ENCODE measurements around the gene C1QA. TPM values are rescaled to one million over a fixed set of nuclear protein-coding genes. Genes with fewer than 3 reads are reported as not detected.

Gene C1QA
- polyA plus RNA-seq, 1 of the 3 experiments (the other 2 are of a cell fraction), result not detected

DNA sequence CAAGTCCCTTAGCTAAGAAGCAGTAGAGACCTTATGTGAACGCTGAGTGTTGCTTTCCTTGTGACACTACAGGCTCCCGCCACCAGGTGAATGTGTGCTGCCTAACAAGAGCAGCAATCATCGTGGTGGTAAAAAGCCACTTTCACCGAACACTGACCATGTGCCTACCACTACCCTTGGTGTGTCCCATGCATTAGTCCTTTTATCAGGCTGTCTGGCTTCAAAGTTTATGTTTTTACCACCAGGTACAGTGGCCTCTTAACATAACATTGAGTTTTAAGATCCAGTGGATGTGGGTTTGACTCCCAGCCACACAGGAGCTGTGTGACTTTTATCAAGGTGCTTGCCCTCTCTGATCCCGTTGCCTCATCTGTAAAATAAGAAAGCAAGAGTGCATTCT, 18.3 kb downstream of the C1QA start:
- no peaks in the 10 kb centered on the region for H3K9me2 ChIP-seq
- no peak overlapping the region for H3K9ac ChIP-seq
- ChIA-PET POLR2A (no interaction called here), CTCF (interaction anchor here (0.7 to 4.1 kb wide), 8 partner anchors 11 to 234 kb away, joined by 3 to 19 read pairs (median 4); no protein-coding TSS in a partner anchor)
- no peaks in the 10 kb centered on the region for H3K79me2 ChIP-seq (ENCODE audit: insufficient read depth)
- H3K27me3 ChIP-seq (ENCODE audit: insufficient read depth), result peaks cover 21% of the 10 kb centered on the region
- 60% methylated on average over 5 of the region's 5 CpGs for WGBS (ENCODE audit: low lambda C conversion rate)
- H4K20me1 ChIP-seq (ENCODE audit: insufficient read depth), result no peaks in the 10 kb centered on the region
- H3K9me3 ChIP-seq, result no peaks in the 10 kb centered on the region
- peaks cover 0 to 10% of the 10 kb centered on the region in 2 experiments; a peak in 1 of 4 replicates for H3K4me1 ChIP-seq (ENCODE audit: control insufficient read depth in 1 of 2, insufficient read depth in 2 of 2, low read depth in 1 of 2, low read length in 1 of 2)
- no peak overlapping the region for H3K4me3 ChIP-seq (ENCODE audit: low read depth in 2 of 2, low read length in 1 of 2)
- no peak for TF ChIP-seq FOSL2 (IDR thresholded peaks at IDR 0.05; ENCODE audit: borderline replicate concordance, low read depth)
- TF ChIP-seq GABPA (IDR thresholded peaks at IDR 0.05; ENCODE audit: low read depth), result no peak
- TF ChIP-seq JUND (IDR thresholded peaks at IDR 0.05), result no peak
- TF ChIP-seq MAX (IDR thresholded peaks at IDR 0.05; ENCODE audit: low read depth), result no peak
- TF ChIP-seq CHD2 (IDR thresholded peaks at IDR 0.05; ENCODE audit: low read length, partially characterized antibody), result no peak
- no peak for TF ChIP-seq FOXJ3 (CRISPR knock-in tag; IDR thresholded peaks at IDR 0.05)
- no peak for TF ChIP-seq RXRA (IDR thresholded peaks at IDR 0.05; ENCODE audit: borderline replicate concordance, low read depth)
- TF ChIP-seq, protein P1, sequence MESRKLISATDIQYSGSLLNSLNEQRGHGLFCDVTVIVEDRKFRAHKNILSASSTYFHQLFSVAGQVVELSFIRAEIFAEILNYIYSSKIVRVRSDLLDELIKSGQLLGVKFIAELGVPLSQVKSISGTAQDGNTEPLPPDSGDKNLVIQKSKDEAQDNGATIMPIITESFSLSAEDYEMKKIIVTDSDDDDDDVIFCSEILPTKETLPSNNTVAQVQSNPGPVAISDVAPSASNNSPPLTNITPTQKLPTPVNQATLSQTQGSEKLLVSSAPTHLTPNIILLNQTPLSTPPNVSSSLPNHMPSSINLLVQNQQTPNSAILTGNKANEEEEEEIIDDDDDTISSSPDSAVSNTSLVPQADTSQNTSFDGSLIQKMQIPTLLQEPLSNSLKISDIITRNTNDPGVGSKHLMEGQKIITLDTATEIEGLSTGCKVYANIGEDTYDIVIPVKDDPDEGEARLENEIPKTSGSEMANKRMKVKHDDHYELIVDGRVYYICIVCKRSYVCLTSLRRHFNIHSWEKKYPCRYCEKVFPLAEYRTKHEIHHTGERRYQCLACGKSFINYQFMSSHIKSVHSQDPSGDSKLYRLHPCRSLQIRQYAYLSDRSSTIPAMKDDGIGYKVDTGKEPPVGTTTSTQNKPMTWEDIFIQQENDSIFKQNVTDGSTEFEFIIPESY (IDR thresholded peaks at IDR 0.05; ENCODE audit: borderline replicate concordance, low read depth), result no peak
- TF ChIP-seq EZH2phosphoT487 (IDR thresholded peaks at IDR 0.05; ENCODE audit: borderline replicate concordance, low read depth), result no peak
- TF ChIP-seq FOXM1 (IDR thresholded peaks at IDR 0.05; ENCODE audit: low read depth), result no peak
- TF ChIP-seq GATA2 (CRISPR knock-in tag; IDR thresholded peaks at IDR 0.05), result no peak
- TF ChIP-seq YY1 (IDR thresholded peaks at IDR 0.05; ENCODE audit: low read depth), result no peak
- no peak for TF ChIP-seq USF2 (IDR thresholded peaks at IDR 0.05; ENCODE audit: borderline replicate concordance, low read depth, low read length)
- no peak for TF ChIP-seq TEAD4 (IDR thresholded peaks at IDR 0.05; ENCODE audit: borderline replicate concordance, insufficient read depth)
- no peak for TF ChIP-seq NRF1 (IDR thresholded peaks at IDR 0.05; ENCODE audit: low read depth, low read length)
- TF ChIP-seq EP300 (IDR thresholded peaks at IDR 0.05; ENCODE audit: borderline replicate concordance in 1 of 2, low read depth in 1 of 2, low read length in 1 of 2), result no peak
- TF ChIP-seq ELF1 (IDR thresholded peaks at IDR 0.05), result no peak
- no peak for TF ChIP-seq RFX5 (IDR thresholded peaks at IDR 0.05; ENCODE audit: low read length)
- no peak for TF ChIP-seq SMC3 (IDR thresholded peaks at IDR 0.05; ENCODE audit: low read depth, low read length)
- TF ChIP-seq, protein P2, sequence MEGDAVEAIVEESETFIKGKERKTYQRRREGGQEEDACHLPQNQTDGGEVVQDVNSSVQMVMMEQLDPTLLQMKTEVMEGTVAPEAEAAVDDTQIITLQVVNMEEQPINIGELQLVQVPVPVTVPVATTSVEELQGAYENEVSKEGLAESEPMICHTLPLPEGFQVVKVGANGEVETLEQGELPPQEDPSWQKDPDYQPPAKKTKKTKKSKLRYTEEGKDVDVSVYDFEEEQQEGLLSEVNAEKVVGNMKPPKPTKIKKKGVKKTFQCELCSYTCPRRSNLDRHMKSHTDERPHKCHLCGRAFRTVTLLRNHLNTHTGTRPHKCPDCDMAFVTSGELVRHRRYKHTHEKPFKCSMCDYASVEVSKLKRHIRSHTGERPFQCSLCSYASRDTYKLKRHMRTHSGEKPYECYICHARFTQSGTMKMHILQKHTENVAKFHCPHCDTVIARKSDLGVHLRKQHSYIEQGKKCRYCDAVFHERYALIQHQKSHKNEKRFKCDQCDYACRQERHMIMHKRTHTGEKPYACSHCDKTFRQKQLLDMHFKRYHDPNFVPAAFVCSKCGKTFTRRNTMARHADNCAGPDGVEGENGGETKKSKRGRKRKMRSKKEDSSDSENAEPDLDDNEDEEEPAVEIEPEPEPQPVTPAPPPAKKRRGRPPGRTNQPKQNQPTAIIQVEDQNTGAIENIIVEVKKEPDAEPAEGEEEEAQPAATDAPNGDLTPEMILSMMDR (IDR thresholded peaks at IDR 0.05), result no peak; the same call in 1 of the 2 replicates
- no peak overlapping the region for H2AFZ ChIP-seq (ENCODE audit: low read depth)
- H3F3A ChIP-seq (replicated peaks; ENCODE audit: insufficient read depth), result no peaks in the 10 kb centered on the region
- no peak overlapping the region for H3K4me2 ChIP-seq
- DNase-seq, result no peak
- no peak overlapping the region for H3K27ac ChIP-seq (ENCODE audit: low read depth in 2 of 2, low read length in 1 of 2)
- H3K36me3 ChIP-seq (replicated peaks in 1 of 2; ENCODE audit: control insufficient read depth in 1 of 2, insufficient read depth in 2 of 2, low read length in 1 of 2), result no peaks in the 10 kb centered on the region
